GM18907 (cell line): ENCODE data around the gene BMP10.
A peak's percentile ranks its signal among the peaks of the same experiment; 100 is the strongest.

Experiments
- ATAC-seq: cut with Tn5 transposase; IDR thresholded peaks from one replicate; pipeline ENCODE4 v1.9.1; 2021; ENCODE audit warnings: mild to moderate bottlenecking, moderate library complexity; ENCODE audit not compliant: unreplicated experiment

The BMP10 gene

DNA sequence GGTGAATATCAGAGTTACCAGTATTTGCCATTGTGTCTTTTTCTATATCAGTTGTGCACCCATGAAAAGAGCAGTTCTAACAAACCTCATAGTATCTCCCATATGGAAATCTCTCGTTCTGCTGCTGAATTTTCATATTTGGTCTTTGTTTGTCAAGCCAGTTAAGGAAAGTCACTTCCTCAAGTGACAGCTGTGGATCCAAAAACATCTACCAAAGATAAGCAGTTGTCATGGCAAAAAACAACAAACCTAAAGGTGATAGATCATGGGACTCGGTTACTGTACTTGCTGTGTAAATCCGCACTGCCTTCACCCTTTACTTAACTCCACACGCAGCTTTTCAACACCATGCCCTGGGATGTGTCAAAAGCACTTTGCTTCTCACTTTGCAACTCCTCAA, 17.3 kb downstream of the BMP10 start:
- no peak for ATAC-seq

DNA sequence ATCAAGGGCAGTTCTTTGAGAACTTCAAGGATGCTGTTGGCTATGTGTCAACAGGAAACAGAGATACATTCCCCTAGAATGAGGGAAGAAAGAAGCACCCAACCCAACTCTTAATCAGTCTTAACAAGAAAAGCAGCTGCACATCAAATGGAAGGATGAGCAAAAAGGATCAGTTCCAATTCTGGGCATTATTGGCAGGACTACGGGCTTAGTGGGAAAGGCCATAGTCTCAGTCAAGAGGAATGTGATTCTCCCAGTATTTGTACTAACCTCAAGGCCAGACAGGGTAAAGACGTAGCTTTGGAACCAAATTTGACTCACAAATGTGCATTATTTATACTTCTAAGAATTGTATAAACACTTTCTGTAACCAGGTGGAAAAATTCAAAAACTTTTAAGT, 18.2 kb downstream of the BMP10 start:
- no peak for ATAC-seq

GRCh38 chr2:68850524-68850923, 20.7 kb downstream of the BMP10 start:
- ATAC-seq = no peak

- ATAC-seq = no peak
Observed at GRCh38 chr2:68849579-68850030, 21.6 kb downstream of the BMP10 start.

DNA sequence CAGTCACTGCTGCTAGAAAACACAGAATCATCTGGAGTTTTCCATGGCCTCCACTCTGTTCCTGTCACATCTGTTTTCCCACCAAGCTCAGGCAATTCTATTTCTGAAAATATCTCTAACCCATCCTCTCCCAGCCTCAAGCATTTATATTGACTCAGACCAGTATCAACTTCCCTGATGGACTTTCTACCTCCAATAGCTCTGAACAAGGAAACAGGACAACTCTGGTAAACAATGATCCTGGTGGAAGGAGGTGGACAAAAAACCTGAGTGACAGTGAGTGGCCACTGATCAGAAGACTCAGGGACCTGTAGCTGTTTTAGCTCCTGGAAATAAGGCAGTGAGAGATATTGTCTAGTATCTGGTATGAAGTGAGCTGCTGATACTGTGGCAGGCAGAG, 23.4 kb downstream of the BMP10 start:
- ATAC-seq = no peak

- no peak for ATAC-seq
Observed at GRCh38 chr2:68846091-68846490, 25.1 kb downstream of the BMP10 start.

GRCh38 chr2:68845043-68845442, 26.2 kb downstream of the BMP10 start:
- ATAC-seq = no peak

- ATAC-seq = no peak
Observed at GRCh38 chr2:68839260-68839833, 31.9 kb downstream of the BMP10 start.

GRCh38 chr2:68838641-68839040, 32.6 kb downstream of the BMP10 start:
- ATAC-seq = no peak

DNA sequence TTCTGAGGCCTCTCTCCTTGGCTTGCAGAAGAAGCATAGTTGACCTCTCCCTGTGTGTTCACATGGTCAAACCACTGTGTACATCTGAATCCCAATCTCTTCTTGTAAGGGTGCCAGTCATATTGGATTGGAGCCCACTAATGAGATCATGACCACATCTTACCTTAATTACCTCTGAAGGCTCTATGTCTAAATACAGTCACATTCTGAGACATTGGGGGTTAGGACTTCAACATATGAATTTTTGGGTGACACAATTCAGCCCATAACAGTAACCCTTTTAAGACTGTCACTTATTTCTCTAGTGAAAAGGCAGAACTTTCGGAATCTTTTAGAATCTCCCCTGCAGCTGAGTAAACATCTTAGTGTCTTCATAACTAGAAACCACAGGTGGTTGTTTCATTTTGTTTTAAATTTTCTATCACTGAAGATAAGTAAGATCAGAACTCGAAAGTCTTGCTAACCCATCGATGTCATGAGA, 33.3 kb downstream of the BMP10 start:
- no peak for ATAC-seq

- ATAC-seq = peak; percentile 41
Observed at GRCh38 chr2:68837164-68837860, 33.9 kb downstream of the BMP10 start.

DNA sequence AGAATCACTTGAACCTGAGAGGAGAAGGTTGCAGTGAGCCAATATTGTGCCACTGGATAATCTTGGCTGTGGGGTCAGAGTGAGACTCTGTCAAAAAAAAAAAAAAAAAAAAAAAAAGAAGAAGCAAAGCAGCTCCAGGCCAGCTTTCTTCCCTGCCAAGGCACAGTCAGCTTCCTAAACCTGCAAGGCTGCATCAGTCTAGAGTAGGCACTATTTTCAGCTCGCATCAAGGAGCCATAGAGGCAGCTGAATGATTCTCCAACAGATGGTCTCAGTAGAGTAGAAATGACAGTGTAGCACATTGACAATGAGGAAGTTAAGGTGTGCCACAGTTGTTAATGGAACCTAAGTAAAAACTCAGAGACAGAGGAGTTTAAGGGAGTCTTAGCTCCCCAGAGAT, 35.6 kb downstream of the BMP10 start:
- ATAC-seq = no peak

DNA sequence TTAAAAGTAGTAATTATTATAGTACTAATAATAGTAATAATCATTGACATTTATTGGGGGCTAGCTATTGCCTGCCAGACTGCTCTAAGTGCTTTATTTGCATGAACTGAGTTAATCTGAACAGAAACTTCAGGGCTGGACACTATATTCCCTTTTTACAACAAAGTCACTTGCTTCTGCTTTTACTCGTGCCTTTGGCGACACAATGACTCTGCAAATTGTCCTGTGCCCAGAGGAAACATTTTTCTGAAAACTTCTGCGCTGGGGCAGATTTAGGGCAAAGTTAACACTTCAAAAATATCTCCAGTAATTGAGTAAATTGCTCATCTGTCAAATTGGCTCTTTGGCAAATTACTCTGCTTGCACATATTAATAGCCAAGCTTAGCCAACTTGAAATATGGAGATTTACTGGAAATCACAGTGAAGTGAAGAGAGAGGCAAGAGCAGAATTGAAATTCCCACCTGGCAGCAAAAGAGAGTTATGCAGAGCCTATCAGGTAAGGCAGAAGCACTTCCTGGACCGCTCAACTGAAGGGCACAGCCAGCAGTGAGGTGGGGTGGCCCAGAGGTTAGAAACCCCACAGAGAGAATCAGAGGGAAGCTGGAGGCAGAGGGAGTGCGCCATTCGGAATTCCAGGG, 36.3 kb downstream of the BMP10 start:
- ATAC-seq = no peak

- ATAC-seq = no peak
Observed at GRCh38 chr2:68833162-68833561, 38.0 kb downstream of the BMP10 start.

GRCh38 chr2:68832233-68832869, 38.8 kb downstream of the BMP10 start:
- ATAC-seq = peak; percentile 80

- no peak for ATAC-seq
Observed at GRCh38 chr2:68831686-68832232, 39.4 kb downstream of the BMP10 start.

GRCh38 chr2:68829749-68830148, 41.4 kb downstream of the BMP10 start:
- ATAC-seq = no peak

- ATAC-seq = no peak
Observed at GRCh38 chr2:68828887-68829708, 42.1 kb downstream of the BMP10 start.

GRCh38 chr2:68827666-68828065, 43.5 kb downstream of the BMP10 start:
- no peak for ATAC-seq

DNA sequence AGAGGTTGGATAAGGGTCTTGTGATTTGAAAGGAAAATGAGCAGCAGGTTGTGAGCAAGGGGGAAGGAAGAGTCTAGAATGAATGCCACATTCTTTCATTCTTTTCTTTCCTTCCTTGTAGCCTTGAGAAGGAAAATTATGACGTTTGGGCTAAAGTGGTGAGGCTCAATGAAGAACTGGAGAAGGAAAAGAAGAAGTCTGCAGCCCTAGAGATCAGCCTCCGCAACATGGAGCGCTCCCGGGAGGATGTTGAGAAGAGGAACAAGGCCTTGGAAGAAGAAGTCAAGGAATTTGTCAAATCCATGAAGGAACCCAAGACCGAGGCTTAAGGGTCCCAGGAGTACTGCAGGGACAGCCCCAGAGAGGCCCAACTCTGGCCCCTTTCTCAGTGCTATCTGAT, 45.3 kb downstream of the BMP10 start:
- no peak for ATAC-seq

GRCh38 chr2:68824831-68825230, 46.4 kb downstream of the BMP10 start:
- ATAC-seq = no peak
